Measurements from ENCODE around the gene HOXB2.

HOXB2 gene

GRCh38 chr17:48545022-48545375 lies at the start of gene HOXB2:
TSS of gene HOXB2 (minus strand) at chr17:48545109. CDS start at chr17:48544911, 198 bp downstream.
- H3K4me3 ChIP-seq (ENCODE audit: low read depth in 1 of 2, low read length in 2 of 2) = no peak within 1 kb of the TSS
- H3K79me2 ChIP-seq (ENCODE audit: insufficient read depth, low read length) = no peaks in the 10 kb centered on the region
- no peak for DNase-seq
- H3K4me1 ChIP-seq (ENCODE audit: insufficient read depth, low read length) = no peaks in the 10 kb centered on the region
- H3K36me3 ChIP-seq (ENCODE audit: insufficient read depth, low read length) = no peaks in the 10 kb centered on the region
- no peak for TF ChIP-seq EZH2 (IDR thresholded peaks at IDR 0.05; ENCODE audit: borderline replicate concordance, low read depth, low read length, severe bottlenecking)
- TF ChIP-seq, protein P1, sequence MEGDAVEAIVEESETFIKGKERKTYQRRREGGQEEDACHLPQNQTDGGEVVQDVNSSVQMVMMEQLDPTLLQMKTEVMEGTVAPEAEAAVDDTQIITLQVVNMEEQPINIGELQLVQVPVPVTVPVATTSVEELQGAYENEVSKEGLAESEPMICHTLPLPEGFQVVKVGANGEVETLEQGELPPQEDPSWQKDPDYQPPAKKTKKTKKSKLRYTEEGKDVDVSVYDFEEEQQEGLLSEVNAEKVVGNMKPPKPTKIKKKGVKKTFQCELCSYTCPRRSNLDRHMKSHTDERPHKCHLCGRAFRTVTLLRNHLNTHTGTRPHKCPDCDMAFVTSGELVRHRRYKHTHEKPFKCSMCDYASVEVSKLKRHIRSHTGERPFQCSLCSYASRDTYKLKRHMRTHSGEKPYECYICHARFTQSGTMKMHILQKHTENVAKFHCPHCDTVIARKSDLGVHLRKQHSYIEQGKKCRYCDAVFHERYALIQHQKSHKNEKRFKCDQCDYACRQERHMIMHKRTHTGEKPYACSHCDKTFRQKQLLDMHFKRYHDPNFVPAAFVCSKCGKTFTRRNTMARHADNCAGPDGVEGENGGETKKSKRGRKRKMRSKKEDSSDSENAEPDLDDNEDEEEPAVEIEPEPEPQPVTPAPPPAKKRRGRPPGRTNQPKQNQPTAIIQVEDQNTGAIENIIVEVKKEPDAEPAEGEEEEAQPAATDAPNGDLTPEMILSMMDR (IDR thresholded peaks at IDR 0.05; ENCODE audit: borderline replicate concordance, extremely low read depth, low read length, poor library complexity, severe bottlenecking) = no peak
- H3K4me2 ChIP-seq (ENCODE audit: insufficient read depth, low read length) = no peak within 1 kb of the TSS
- no peaks in the 10 kb centered on the region for H4K20me1 ChIP-seq (ENCODE audit: insufficient read depth, low read length)
- no peaks in the 10 kb centered on the region for H3K9me3 ChIP-seq (ENCODE audit: insufficient read depth, low read length, severe bottlenecking)
- ATAC-seq (ENCODE audit: insufficient read depth, low read depth) = no peak
- H3K9ac ChIP-seq (ENCODE audit: low read depth, low read length) = no peak within 1 kb of the TSS
- H2AFZ ChIP-seq (ENCODE audit: low read depth, low read length) = no peak within 1 kb of the TSS
- no peak within 1 kb of the TSS for H3K27ac ChIP-seq (ENCODE audit: low read length)
- H3K27me3 ChIP-seq (ENCODE audit: insufficient read depth, low read length, poor library complexity) = peaks cover 39% of the 10 kb centered on the region

- H3K79me2 ChIP-seq (ENCODE audit: insufficient read depth, low read length) = no peaks in the 10 kb centered on the region
- H2AFZ ChIP-seq (ENCODE audit: low read depth, low read length) = no peak overlapping the region
- DNase-seq (peak; percentile 63), ATAC-seq (ENCODE audit: insufficient read depth, low read depth) (peak; percentile 79)
- no peak overlapping the region for H3K4me2 ChIP-seq (ENCODE audit: insufficient read depth, low read length)
- H3K9ac ChIP-seq (ENCODE audit: low read depth, low read length) = no peak overlapping the region
- TF ChIP-seq, protein P1 (IDR thresholded peaks at IDR 0.05; ENCODE audit: borderline replicate concordance, extremely low read depth, low read length, poor library complexity, severe bottlenecking) = peak; percentile 80
- no peak for TF ChIP-seq EZH2 (IDR thresholded peaks at IDR 0.05; ENCODE audit: borderline replicate concordance, low read depth, low read length, severe bottlenecking)
- H3K4me1 ChIP-seq (ENCODE audit: insufficient read depth, low read length) = no peaks in the 10 kb centered on the region
- H3K9me3 ChIP-seq (ENCODE audit: insufficient read depth, low read length, severe bottlenecking) = no peaks in the 10 kb centered on the region
- H3K36me3 ChIP-seq (ENCODE audit: insufficient read depth, low read length) = no peaks in the 10 kb centered on the region
- no peak overlapping the region for H3K4me3 ChIP-seq (ENCODE audit: low read depth in 1 of 2, low read length in 2 of 2)
- H4K20me1 ChIP-seq (ENCODE audit: insufficient read depth, low read length) = no peaks in the 10 kb centered on the region
- no peak overlapping the region for H3K27ac ChIP-seq (ENCODE audit: low read length)
- peaks cover 15% of the 10 kb centered on the region for H3K27me3 ChIP-seq (ENCODE audit: insufficient read depth, low read length, poor library complexity)
These were observed 49.1 kb upstream of the HOXB2 start for GRCh38 chr17:48593840-48594537.

- Histone ChIP-seq H3K79me2 (ENCODE audit: insufficient read depth, low read length) (no peaks in the 10 kb centered on the region), H3K4me2 (ENCODE audit: insufficient read depth, low read length) (no peak within 1 kb of the TSS), H3K27ac (ENCODE audit: low read length) (no peak within 1 kb of the TSS), H3K9ac (ENCODE audit: low read depth, low read length) (no peak within 1 kb of the TSS), H3K4me3 (ENCODE audit: low read depth in 1 of 2, low read length in 2 of 2) (no peak within 1 kb of the TSS), H3K4me1 (ENCODE audit: insufficient read depth, low read length) (no peaks in the 10 kb centered on the region), H3K27me3 (ENCODE audit: insufficient read depth, low read length, poor library complexity) (peaks cover 22% of the 10 kb centered on the region), H4K20me1 (ENCODE audit: insufficient read depth, low read length) (no peaks in the 10 kb centered on the region), H2AFZ (ENCODE audit: low read depth, low read length) (no peak within 1 kb of the TSS), H3K9me3 (ENCODE audit: insufficient read depth, low read length, severe bottlenecking) (no peaks in the 10 kb centered on the region), H3K36me3 (ENCODE audit: insufficient read depth, low read length) (no peaks in the 10 kb centered on the region)
- TF ChIP-seq EZH2 (IDR thresholded peaks at IDR 0.05; ENCODE audit: borderline replicate concordance, low read depth, low read length, severe bottlenecking) = no peak
- TF ChIP-seq, protein P1 (IDR thresholded peaks at IDR 0.05; ENCODE audit: borderline replicate concordance, extremely low read depth, low read length, poor library complexity, severe bottlenecking) = no peak
- ATAC-seq (ENCODE audit: insufficient read depth, low read depth) (no peak), DNase-seq (no peak)
These were observed 48.4 kb upstream of the HOXB2 start, which contains the start of gene HOXB5 for GRCh38 chr17:48593126-48593829. TSS of gene HOXB5 (minus strand) at chr17:48593779. CDS start at chr17:48593682, 97 bp downstream.

Measured in DND-41 (cell line).